Stimulated activated naive CD4-positive, alpha-beta T cell treated with Interleukin-2 at 50 U/mL for 16 hours (primary cell): Measurements from ENCODE around the gene C6orf47.
"Not testable (repeated sequence)": the region's sequence is repeated elsewhere in the genome, so short reads cannot be mapped to it uniquely, and the experiment has no call there.

ENCODE experiments used
- DNase-seq: peaks from one replicate; lab custom pipeline; 2025; lab: John Stamatoyannopoulos, UW

The C6orf47 gene

GRCh38 chr6:31660381-31661261, at the start of gene C6orf47:
C6orf47 (minus strand) TSS chr6:31660778; CDS start chr6:31659947, 831 bp downstream.
- peak; percentile 62 for DNase-seq

- not testable (repeated sequence) for DNase-seq
These were observed 48.6 kb upstream of the C6orf47 start for GRCh38 chr6:31709157-31709556.

- no peak for DNase-seq
These were observed 47.6 kb upstream of the C6orf47 start for GRCh38 chr6:31708224-31708623.

GRCh38 chr6:31707701-31708100, 47.1 kb upstream of the C6orf47 start:
- no peak for DNase-seq

GRCh38 chr6:31706599-31706998, 46.0 kb upstream of the C6orf47 start, which contains the start of gene LY6G6F:
LY6G6F (plus strand) TSS chr6:31706866; CDS start chr6:31706907, 41 bp downstream.
- no peak for DNase-seq

- DNase-seq: no peak
These were observed 45.4 kb upstream of the C6orf47 start for GRCh38 chr6:31705931-31706330.

GRCh38 chr6:31702819-31703716, 42.5 kb upstream of the C6orf47 start, which contains the start of gene ABHD16A:
ABHD16A (minus strand) TSS chr6:31703324; CDS start chr6:31703281, 43 bp downstream.
- DNase-seq: peak; percentile 95

GRCh38 chr6:31702405-31702818, 41.8 kb upstream of the C6orf47 start:
- peak; percentile 35 for DNase-seq

GRCh38 chr6:31701666-31702404, 41.3 kb upstream of the C6orf47 start:
- DNase-seq: no peak

- DNase-seq: no peak
These were observed 40.3 kb upstream of the C6orf47 start for GRCh38 chr6:31700740-31701401.

GRCh38 chr6:31697555-31697954, 37.0 kb upstream of the C6orf47 start:
- no peak for DNase-seq

- no peak for DNase-seq
These were observed 33.0 kb upstream of the C6orf47 start for GRCh38 chr6:31693535-31693934.

GRCh38 chr6:31692886-31693285, 32.3 kb upstream of the C6orf47 start:
- no peak for DNase-seq

GRCh38 chr6:31692353-31692752, 31.8 kb upstream of the C6orf47 start:
- no peak for DNase-seq

GRCh38 chr6:31691564-31692108, 31.1 kb upstream of the C6orf47 start:
- no peak for DNase-seq

- DNase-seq: no peak
These were observed 30.5 kb upstream of the C6orf47 start for GRCh38 chr6:31691078-31691463.

GRCh38 chr6:31690231-31691077, 29.9 kb upstream of the C6orf47 start:
- no peak for DNase-seq

- no peak for DNase-seq
These were observed 28.9 kb upstream of the C6orf47 start for GRCh38 chr6:31689249-31690110.
